Fibroblast of villous mesenchyme (primary cell): ENCODE data around the gene ADARB2. TPM values are rescaled to one million over a fixed set of nuclear protein-coding genes. Genes with fewer than 3 reads are reported as not detected.

ENCODE experiments used
- DNase-seq: peaks from one replicate; pipeline ENCODE4 v3.0.0-alpha.2; 2010; ENCODE audit warnings: low read depth
- H3K4me3 ChIP-seq: 2 replicates; pipeline ENCODE4 v1.5.1; 2011; ENCODE audit warnings: low read depth, mild to moderate bottlenecking, low read length
- CTCF ChIP-seq: IDR thresholded peaks from 2 replicates; pipeline ENCODE4 v1.5.1; 2012; ENCODE audit warnings: low read depth, mild to moderate bottlenecking, low read length; ENCODE audit not compliant: insufficient read depth
- total RNA-seq: library from RNA; depleted of rRNA; stranded (reverse); fragments of >200 nt; gene quantifications from 2 replicates; pipeline ENCODE4 v1.2.3, GENCODE V29; 2012

The ADARB2 gene
- total RNA-seq, 1 donor = not detected

- TF ChIP-seq CTCF = no peak
- no peak for DNase-seq
- H3K4me3 ChIP-seq = no peak overlapping the region
These were observed 365.1 kb downstream of the ADARB2 start for GRCh38 chr10:1372212-1372611.

DNA sequence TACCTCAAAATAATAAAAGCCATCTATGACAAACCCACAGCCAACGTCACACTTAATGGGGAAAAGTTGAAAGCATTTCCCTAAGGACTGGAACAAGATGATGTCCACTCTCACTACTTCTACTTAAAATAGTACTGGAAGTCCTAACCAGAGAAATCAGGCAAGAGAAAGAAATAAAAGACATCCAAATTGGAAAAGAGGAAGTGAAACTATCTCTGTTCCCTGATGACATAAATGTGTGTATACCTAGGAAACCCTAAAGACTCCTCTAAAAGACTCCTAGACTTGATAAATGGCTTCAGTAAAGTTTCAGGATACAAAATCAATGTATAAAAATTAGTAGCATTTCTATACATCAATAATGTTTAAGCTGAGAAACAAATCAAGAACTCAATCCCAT lies 367.0 kb downstream of the ADARB2 start:
- no peak for DNase-seq
- TF ChIP-seq CTCF = no peak
- H3K4me3 ChIP-seq = no peak overlapping the region

DNA sequence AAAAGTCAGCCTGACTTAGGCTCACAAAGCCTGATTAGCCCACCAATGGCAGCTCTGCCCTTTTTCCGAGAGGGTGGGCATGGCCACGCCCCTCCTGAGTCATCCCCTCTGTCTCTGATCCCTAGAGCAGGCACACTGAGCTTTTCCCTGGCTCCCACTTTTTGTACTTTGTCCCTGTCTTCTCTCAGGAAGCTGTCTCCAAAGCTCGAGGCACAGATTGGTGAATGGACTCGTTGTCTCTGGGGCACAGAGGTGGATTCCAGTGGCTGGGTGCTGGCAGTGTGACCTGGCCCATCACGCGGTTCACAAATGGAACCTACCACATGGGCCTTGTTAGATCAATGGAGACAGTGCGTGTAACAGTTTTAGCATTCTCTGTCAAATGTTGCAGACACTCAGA lies 367.7 kb downstream of the ADARB2 start:
- no peak for TF ChIP-seq CTCF
- H3K4me3 ChIP-seq = no peak overlapping the region
- DNase-seq = no peak

GRCh38 chr10:1369197-1369596 lies 368.1 kb downstream of the ADARB2 start:
- DNase-seq = no peak
- H3K4me3 ChIP-seq = no peak overlapping the region
- no peak for TF ChIP-seq CTCF

DNA sequence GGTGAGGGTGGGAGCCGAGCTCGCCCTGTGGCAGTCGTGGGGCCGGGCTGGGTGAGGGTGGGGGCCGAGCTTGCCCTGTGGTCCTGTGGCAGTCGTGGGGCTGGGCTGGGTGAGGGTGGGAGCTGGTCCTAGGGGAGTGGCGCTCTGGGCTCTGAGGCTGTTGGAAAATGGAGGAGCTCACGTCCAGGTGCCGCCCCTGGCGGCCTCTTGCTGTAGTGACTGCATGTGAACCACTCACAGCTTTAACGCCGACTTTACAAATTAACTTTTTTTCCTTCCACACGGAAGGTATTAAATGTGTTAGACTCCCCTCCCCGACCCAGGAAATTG lies 368.5 kb downstream of the ADARB2 start:
- no peak overlapping the region for H3K4me3 ChIP-seq
- no peak for DNase-seq
- TF ChIP-seq CTCF = no peak

DNA sequence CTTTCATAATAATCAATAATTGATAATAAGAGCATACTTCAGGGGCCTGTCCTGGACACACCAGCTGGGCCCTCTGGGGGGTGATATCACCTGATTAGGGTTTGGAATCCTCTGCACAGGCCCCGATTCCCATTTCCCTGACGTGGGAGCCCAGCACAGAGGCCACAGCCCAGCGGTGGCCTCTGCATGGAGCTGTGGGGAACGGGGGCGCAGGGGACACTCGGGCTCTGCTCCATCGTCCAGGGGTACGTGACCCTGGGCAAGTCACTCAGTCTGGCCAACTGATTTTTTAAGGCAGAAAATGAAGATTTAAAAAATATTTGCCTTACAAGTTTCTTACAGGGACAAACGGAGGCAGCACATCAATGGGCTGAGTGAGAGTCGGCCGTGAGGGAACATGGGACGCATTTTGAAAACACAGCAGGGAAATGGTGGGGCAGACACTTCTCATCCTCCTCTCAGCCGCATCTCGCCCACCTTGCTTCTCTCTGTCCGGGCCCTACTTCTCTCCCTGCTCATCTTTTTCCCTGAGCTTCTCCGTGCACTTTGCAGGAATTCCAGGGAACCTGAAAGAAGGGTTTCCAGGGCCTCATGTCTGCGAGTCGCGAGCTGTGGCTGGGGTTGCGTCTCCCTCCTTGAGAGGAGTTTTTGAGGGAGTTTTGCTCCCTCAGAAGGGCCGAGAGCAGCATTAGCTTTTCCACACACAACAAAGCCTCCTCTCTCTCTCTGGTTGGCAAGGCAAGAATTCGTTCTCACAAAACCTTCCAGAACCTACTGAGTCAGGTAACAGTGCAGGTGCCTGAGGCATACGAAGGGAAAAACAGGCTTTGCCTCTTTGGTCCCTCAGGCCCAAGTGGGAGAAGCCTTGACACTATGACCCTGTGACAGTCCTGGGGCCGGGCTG lies 369.1 kb downstream of the ADARB2 start:
- TF ChIP-seq CTCF = no peak
- no peak overlapping the region for H3K4me3 ChIP-seq
- no peak for DNase-seq
